HG03066 (cell line): ENCODE data around the gene MRPL57.
A peak's percentile ranks its signal among the peaks of the same experiment; 100 is the strongest.
"Not testable (repeated sequence)": the region's sequence is repeated elsewhere in the genome, so short reads cannot be mapped to it uniquely, and the experiment has no call there.

Experiments
- ATAC-seq: cut with Tn5 transposase; IDR thresholded peaks from one replicate; pipeline ENCODE4 v1.9.1; 2021; ENCODE audit warnings: low read depth; ENCODE audit not compliant: unreplicated experiment

The MRPL57 gene

DNA sequence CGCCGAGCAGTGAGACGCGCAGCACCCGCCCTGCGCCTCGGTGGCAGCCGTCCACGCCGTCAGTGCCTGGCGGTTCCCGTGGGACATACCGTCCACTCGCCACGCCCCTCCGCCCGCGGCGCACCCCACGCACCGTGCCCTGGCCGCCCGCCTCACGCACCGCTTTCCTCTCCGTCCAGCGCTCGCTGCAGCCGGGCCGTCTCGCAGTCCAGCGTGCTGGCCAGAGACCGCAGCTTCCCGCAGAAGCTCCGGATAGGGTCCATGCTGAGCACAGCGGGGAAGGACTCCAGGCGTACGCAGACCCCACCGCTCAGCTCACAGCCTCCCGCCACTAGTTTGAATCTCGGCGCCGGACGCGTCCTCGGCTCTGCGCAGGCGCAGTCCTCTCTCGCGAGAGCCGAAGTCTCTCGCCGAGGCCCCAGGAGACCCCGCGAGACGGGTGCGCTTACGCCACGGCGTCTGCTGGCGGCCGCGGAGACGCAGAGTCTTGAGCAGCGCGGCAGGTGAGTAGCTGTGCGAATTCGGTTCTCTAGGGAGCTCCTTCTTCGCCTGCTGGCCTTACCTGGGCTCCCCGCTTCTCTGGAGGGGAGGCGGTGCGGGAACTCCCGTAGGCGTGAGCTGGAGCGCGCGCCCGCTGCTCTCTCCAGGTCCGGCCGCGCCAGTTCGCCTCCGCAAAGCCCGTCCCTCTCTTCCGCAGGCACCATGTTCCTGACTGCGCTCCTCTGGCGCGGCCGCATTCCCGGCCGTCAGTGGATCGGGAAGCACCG, at the start of gene MRPL57, which contains the start of gene SKA3:
Gene MRPL57 (plus strand): TSS at position 444 of the 767 bp plus-strand sequence. CDS start 259 bp downstream, at position 703.
Gene SKA3 (minus strand): TSS at position 338 of the 767 bp plus-strand sequence. CDS start 75 bp downstream, at position 263.
- peak; percentile 88 for ATAC-seq

DNA sequence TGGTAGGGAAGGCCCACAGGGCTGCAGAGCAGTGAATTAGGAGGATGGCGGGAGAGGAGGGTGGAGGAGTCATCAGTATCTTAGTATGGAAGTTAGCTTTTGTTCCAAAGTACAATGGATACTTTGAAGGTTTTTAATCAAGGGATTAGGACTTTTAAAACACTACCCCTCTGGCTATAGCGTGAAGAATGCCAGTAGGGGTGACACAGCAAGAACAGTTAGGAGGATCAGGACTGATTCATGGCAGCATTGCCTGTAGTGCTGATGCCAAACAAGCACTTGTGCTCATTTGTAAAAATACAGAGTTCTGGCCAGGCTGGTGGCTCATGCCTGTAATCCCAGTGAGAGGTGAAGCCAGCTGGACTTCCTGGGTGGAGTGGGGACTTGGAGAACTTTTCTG, 46.3 kb upstream of the MRPL57 start:
- no peak for ATAC-seq

DNA sequence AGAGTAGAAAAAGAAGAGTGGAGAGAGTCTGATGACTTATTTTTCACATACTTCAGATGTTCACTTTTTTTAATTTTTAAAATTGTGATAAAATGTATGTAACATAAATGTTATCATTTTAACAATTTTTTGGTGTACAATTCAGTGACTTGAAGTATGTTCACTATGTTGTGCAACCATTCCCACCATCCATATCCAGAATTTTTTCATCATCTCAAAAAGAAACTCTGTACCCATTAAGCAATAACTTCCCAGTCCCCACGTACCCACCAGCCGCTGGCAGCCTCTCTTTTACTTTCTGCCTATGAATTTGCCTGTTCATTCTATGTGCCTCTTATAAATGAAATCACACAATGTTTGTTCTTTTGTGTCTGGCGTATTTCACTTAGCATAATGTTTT, 43.4 kb upstream of the MRPL57 start:
- no peak for ATAC-seq

DNA sequence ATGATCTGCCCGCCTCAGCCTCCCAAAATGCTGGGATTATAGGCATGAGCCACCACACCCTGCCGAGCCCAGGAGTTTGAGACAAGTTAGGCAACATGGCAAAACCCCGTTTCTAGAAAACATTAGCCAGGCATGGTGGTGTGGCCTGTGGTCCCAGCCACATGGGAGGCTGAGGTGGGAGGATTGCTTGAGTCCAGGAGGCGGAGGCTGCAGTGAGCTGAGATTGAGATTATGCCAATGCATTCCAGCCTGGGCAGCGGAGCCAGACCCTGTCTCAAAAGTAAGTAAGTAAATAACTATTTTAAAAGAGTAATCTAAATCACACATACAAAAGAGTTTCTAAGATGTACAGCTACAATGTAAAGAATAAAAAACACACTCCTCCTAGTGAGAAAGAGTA, 42.0 kb upstream of the MRPL57 start:
- no peak for ATAC-seq

DNA sequence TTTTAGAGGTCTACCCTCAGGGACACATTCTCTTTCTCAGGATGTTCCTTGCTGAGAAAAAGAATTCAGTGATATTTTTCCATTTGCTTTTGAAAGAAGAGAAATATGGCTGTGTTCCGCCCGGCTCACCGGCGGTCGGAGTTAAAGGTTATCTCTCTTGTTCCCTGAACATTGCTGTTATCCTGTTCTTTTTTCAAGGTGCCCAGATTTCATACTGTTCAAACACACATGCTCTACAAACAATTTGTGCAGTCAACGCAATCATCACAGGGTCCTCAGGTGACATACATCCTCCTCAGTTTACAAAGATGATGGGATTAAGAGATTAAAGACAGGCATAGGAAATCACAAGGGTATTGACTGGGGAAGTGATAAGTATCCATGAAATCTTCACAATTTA, 40.6 kb upstream of the MRPL57 start:
- not testable (repeated sequence) for ATAC-seq

DNA sequence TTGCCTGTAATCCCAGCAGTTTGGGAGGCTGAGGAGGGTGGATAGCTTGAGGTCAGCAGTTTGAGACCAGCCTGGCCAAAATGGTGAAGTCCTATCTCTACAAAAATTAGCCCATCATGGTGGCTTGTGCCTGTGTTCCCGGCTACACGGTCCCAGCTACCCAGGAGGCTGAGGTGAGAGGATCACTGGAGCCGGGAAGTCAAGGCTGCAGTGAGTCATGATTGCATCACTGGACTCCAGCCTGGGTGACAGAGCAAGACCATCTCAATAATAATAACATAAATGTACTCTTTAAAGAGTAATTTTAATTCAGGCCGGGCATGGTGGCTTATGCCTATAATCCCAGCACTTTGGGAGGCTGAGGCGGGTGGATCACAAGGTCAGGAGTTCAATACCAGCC, 38.8 kb upstream of the MRPL57 start:
- ATAC-seq, result no peak

DNA sequence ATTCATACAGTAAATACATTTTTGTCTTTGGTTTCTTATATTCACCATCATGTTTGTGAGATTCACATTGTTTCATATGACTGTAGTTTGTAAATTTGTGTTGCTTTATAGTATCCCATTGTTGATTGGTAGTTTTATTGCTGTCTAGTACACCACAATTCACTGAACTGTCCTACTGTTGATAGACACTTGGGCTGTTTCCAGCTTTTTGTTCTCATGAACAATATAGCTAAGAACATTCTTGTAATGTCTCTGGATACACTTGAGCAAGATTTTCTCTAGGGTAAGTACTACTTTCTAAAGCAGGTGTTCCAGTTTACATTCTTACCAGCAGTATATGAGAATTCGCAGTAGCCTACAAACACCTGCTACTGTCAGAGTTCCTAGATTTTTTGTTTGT, 37.9 kb upstream of the MRPL57 start:
- ATAC-seq, result no peak

DNA sequence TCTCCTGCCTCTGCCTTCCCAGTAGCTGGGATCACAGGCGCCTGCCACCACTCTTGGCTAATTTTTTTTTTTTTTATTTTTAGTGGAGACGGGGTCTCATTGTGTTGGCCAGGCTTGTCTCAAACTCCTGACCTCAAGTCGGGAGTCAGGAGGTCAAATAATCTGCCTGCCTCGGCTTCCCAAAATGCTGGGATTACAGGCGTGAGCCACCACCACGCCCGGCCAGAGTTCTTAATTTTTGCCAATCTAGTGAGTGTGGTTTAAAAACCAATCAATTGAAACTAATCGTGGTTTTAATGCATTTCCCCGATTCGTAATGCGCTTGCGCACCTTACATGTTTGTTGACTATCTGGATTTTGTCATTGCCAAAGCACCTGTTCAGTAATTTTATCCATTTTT, 37.1 kb upstream of the MRPL57 start:
- no peak for ATAC-seq

DNA sequence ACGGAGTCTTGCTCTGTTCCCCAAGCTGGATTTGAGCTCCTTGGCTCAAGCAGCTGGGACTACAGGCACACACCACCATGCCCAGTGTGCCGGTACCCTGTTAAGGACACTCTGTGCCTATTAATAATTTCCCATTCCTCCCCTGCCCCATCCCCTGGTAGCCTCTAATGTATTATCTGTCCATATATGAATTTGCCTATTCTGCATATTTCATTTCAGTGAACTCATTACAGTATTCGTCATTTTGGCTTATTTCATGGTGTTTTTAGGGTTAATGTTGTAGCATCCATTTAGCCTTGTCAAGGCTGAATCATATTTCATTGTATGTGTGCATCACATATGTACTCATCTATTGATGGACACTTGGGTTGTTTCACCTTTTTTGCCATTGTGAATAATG, 33.7 kb upstream of the MRPL57 start:
- ATAC-seq, result no peak

DNA sequence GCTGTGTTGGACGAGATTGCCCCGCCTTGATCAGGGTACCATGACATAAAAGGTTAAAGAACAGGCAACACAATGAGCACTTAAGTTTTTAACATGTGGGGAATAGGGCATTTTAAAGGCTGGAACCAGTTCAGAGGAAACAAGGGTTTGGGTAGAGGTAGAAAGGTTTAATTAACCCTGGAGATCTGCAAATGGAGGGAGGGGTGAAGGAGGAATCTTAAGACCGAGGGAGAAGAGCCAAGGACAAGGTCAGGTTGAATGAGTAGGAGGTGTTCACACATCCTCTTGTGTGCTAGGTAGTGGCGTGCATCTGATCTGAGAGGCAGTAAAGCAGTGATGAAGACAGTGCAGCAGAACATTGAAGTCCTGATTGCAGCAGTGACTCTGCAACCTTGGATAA, 28.6 kb upstream of the MRPL57 start:
- ATAC-seq, result no peak

DNA sequence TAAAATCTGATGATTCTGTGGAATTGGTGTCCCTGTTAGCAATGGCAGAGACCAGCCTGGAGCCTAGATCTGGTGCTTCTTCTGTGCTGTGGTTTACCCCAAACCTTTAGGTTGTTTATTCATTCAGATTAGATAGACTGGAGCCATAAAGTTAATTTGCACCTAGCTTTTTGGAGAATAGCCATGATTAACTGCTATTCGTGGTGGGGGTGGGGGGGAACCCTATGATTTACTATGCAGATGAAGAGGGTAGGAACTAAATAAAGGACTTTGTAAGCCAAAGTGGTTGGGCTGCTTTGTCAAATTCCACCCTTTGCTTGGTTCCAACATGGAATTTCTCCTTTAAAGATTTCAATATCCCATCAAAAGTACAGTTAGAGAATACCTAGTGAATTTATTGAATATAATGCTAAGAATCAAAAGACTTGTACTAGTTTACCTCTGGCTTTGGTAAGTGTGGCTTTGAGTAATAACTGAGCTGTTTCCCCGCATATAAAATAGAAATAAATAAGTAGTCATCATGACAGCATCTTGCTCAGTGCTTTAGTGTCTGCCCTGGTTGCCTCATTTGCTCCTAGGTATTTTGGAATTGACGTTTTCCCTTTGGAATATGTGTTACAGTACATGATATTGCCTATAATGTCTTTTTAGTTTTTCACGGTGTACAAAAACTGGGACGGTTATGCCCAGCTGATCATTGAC, 27.8 kb upstream of the MRPL57 start:
- ATAC-seq, result no peak

DNA sequence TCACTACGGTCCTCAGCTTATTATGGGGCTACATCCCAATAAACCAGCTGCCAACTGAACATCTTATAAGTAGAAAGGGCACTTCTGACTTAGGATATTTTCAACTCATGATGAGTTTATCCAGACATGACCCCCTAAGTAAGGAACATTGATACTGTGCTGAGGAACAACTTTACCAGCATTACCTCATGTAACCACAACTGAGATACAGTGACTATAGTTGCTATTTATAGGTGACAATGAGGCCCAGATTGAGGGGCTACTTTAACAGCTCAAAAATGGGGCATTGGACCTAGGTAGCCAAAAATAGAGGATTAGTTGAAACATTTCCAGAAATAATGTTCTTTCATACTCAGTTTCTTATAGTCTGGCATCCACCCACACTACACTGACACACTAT, 26.9 kb upstream of the MRPL57 start:
- ATAC-seq, result no peak

DNA sequence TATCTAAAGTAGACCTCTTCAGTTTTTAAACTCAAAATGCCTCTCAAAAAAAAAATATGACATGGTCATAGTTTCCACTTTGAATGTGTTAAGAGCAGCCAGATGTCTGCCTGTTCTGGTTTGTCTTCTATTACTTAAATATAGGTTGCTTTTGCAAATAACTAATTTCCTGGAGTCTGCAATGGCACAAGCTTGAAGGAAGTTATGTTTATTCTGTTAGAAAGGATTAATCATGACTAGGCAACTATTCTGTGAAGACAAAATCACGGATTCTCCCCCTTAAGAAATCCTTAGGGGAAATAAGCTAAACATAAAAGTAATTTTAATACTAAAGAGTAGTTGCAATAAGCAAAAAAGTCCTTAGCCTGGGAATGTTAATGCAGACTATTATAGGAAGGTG, 26.4 kb upstream of the MRPL57 start:
- no peak for ATAC-seq

DNA sequence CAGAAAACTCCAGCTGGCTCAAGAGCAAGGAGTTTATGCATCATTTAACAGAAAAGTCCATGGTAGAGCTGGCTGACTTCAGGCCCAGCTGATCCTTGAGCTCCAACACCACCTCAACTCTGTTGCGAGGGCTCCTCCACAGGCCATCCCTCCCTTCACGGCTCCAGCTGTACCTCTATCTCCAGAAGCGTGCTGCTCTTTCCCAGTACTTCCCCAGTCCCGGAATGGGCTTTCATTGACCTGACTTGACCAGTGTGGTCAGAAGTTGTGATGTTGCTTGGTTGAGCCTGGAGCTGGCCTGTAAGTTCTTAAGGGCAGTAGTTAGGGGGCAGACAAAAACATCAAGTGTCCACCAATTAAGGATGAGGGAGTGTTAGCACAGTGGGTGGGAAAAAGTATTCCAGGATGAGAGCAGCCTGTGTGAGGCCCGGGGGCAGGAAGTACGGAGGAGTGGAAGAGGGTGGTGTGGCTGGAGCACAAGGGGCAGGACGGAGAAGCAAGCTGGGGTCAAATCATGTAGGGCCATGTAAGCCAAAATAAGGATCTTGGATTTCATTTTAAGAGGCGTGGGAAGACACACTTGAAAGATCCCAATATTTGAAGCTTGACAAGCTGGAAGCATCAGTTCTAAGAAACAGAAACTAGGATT, 24.1 kb upstream of the MRPL57 start:
- ATAC-seq, result no peak

DNA sequence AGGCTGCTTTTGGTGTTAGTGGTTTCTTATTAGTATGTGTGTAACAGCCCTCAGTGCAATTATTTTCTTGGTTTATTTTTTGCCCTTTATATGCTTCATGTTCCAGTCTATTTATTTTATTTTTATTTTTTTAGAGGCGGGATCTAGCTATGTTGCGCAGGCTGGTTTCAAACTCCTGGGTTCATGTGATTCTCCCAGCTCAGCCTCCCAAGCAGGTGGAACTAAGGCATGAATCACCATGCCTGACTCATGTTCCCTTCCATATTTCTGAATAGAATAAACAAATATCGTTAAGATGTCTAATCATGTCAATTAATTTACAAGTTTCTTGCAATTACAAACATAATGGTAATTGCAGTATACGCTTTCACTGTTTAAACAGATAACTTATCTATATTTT, 11.8 kb upstream of the MRPL57 start:
- ATAC-seq, result no peak

DNA sequence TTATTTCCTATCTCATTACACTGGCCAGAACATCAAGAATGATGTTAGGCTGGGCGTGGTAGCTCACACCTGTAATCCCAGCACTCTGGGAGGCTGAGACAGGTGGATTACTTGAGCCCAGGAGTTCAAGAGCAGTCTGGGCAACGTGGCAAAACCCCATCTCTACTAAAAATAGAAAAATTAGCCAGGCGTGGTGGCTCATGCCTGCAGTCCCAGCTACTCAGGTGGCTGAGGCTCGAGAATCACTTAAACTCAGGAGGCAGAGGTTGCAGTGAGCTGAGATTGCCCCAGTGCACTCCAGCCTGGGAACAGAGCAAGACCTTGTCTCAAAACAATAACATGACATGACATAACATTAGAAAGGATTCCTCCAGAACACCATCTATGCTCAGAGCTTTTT, 10.9 kb upstream of the MRPL57 start:
- ATAC-seq, result not testable (repeated sequence)

DNA sequence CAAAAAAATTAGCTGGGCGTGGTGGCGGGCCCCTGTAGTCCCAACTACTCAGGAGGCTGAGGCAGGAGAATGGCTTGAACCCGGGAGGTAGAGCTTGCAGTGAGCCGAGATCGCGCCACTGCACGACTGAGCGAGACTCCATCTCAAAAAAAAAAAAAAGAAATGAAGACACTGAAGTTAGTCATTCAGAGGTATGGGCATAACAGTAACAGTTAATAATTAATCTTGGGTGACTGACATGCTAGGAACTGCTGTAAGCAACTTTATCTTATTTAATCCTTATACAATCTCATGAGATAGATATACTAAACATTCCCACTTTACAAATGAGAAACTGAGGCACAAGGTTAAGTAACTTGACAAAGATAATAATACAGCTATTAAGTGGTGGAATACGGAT, 5.0 kb upstream of the MRPL57 start:
- no peak for ATAC-seq

DNA sequence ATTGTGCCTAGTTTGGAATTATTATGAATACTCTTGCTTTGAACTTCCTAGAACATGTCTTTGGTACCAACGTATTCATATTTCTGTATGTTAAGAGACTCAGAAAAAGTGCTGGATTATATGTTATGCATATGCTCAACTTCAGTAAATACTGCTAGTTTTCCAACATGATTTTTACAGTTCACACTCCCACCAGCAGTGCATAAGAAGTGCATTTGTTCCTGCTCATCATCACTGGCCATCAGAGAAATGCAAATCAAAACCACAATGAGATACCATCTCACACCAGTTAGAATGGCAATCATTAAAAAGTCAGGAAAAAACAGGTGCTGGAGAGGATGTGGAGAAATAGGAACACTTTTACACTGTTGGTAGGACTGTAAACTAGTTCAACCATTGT, 2.7 kb upstream of the MRPL57 start:
- not testable (repeated sequence) for ATAC-seq

DNA sequence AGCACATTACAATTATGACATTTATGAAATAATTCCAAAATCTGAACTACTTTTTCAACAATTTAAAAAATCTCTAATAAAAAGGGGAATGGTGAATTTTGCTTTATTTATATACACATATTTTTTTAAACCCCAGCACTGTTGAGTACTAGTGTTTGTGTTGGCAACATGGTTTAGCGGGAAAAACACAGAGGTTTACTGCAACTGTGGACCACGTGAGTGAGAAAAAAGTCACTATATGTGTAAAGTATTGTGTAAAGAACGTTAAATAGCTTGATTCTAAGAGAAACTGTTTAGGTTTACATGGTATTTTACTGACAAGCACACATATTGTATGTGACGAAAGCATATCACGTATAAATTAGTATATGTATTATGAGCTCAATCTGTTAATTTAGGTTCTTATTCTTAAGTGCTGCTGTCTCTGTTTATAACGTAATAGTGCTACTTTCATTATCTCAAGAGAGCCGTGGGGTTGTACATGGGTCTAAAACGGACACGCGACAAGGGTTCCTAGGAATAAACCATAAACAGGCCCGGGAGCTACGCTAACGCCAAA, 723 bp upstream of the MRPL57 start:
- ATAC-seq, result no peak

DNA sequence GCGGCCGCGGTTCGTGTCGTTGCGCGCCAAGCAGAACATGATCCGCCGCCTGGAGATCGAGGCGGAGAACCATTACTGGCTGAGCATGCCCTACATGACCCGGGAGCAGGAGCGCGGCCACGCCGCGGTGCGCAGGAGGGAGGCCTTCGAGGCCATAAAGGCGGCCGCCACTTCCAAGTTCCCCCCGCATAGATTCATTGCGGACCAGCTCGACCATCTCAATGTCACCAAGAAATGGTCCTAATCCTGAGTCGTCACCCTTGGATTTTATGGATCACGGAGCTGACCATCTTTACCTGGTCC, 475 bp downstream of the MRPL57 start:
- peak; percentile 28 for ATAC-seq

DNA sequence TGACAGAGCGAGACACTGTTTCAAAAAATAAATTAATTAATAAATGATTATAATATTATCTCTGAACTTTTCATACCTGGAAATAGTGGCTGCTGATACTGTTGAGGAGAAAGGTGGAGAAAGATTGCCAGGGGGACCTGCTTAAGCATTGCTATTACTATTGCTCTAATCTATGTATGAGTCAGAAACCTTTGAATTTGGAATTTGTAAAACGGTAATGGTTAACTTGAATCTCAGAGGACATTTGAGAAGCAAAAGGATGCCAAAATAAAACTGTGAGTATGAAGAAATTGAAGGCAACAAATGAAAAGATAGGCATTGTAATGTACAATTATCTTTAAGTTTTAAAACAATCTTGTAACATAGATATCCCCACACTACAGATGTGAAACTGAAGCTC, 5.2 kb downstream of the MRPL57 start:
- ATAC-seq, result no peak
